ENCODE results near the gene TMEM167A.

Gene TMEM167A

DNA sequence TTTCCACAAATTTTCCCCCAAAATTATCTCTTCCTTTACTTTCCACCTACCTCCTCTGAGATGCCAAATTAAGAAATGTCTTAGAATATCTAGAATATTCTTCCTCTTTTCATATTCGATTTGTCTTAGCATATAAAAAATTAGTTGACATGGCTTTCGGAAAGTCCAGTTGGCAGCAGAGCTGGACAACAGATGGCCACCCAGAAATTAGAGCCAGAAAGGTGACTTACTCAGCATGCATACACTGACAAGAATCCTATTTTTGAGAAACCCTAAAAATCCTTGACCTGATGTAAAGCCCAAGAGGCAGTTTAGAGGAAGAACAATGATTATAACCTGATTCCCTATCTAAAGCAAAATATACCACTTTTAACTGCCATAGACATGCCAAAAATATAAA is 22.0 kb downstream of the TMEM167A start:
- no peak overlapping the region for H2BK5ac ChIP-seq (ENCODE audit: low read depth, low read length, poor library complexity, severe bottlenecking)
- H3K9ac ChIP-seq (ENCODE audit: low read length): no peak overlapping the region
- H3K79me1 ChIP-seq (replicated peaks; ENCODE audit: low read length, poor library complexity, severe bottlenecking): peaks cover 8% of the 10 kb centered on the region
- no peaks in the 10 kb centered on the region for H3K4me1 ChIP-seq (ENCODE audit: control insufficient read depth, insufficient read depth, low read depth, low read length)
- no peak overlapping the region for H2BK12ac ChIP-seq (ENCODE audit: low read length in 2 of 2)
- H4K8ac ChIP-seq (ENCODE audit: low read length): no peak overlapping the region
- H3K14ac ChIP-seq (ENCODE audit: low read length in 2 of 2): no peak overlapping the region
- peaks cover 0 to 89% of the 10 kb centered on the region in 2 experiments for H3K36me3 ChIP-seq (ENCODE audit: control insufficient read depth in 1 of 2, insufficient read depth in 2 of 2, low read depth in 1 of 2, low read length in 2 of 2)
- no peak for DNase-seq
- no peak overlapping the region for H3K4ac ChIP-seq (ENCODE audit: low read depth in 1 of 2, low read length in 2 of 2)
- H3K4me2 ChIP-seq (ENCODE audit: low read length, poor library complexity, severe bottlenecking): no peak overlapping the region
- H2AFZ ChIP-seq (ENCODE audit: low read depth, low read length): no peak overlapping the region
- 93% methylated on average over 2 of the region's 2 CpGs for WGBS
- H2BK15ac ChIP-seq (ENCODE audit: low read depth, poor library complexity, severe bottlenecking): no peak overlapping the region
- no peak overlapping the region for H2AK5ac ChIP-seq (ENCODE audit: low read length, severe bottlenecking)
- no peak overlapping the region for H4K91ac ChIP-seq (ENCODE audit: low read length)
- no peak overlapping the region for H3K18ac ChIP-seq (ENCODE audit: low read depth in 1 of 2, low read length in 2 of 2)
- no peak overlapping the region for H3K23ac ChIP-seq (ENCODE audit: low read length in 2 of 2)
- H3K9me3 ChIP-seq (ENCODE audit: control insufficient read depth, low read length): no peaks in the 10 kb centered on the region
- no peaks in the 10 kb centered on the region for H3K27me3 ChIP-seq (ENCODE audit: control insufficient read depth in 1 of 2, insufficient read depth in 1 of 2, low read length in 2 of 2)
- no peak overlapping the region for H2BK120ac ChIP-seq (ENCODE audit: low read depth, low read length)
- H3K27ac ChIP-seq (ENCODE audit: low read length, poor library complexity, severe bottlenecking): no peak overlapping the region
- no peak overlapping the region for H3K4me3 ChIP-seq (ENCODE audit: insufficient read depth in 1 of 2, low read depth in 1 of 2, low read length in 2 of 2)

DNA sequence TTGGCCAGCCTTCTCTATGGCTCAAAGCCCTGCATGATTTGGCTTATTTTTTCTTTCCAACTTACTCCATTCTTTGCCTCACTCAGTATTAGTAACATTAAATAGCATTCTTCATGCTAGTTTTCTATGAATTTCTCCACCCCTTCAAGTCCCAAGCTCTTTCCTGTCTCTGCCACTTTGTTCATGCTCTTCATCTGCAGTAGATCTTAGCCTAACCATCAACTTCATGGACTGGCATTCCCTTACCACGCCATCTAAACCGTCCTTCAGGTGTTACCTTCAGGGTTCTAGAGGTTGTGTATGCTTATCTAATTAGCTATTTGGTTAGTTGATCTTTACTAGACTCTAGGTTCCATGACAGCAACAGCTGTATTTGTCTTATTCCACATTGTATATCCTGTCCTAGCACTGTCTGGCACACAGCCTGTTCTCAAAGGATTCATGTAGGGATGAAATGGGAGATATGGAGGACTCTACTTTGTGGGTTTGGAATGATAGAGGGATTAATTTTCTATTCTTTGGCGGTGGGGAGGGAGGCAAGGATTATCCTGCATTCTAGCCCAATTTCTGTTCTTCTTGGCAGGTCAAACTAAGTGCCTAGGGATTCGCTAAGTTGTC is 26.4 kb downstream of the TMEM167A start:
- H2BK12ac ChIP-seq (ENCODE audit: low read length in 2 of 2): no peak overlapping the region
- no peak for DNase-seq
- no peak overlapping the region for H3K27ac ChIP-seq (ENCODE audit: low read length, poor library complexity, severe bottlenecking)
- no peak overlapping the region for H3K9ac ChIP-seq (ENCODE audit: low read length)
- no peaks in the 10 kb centered on the region for H3K27me3 ChIP-seq (ENCODE audit: control insufficient read depth in 1 of 2, insufficient read depth in 1 of 2, low read length in 2 of 2)
- H2AFZ ChIP-seq (ENCODE audit: low read depth, low read length): no peak overlapping the region
- no peak overlapping the region for H2BK5ac ChIP-seq (ENCODE audit: low read depth, low read length, poor library complexity, severe bottlenecking)
- no peak overlapping the region for H2BK15ac ChIP-seq (ENCODE audit: low read depth, poor library complexity, severe bottlenecking)
- H3K79me1 ChIP-seq (replicated peaks; ENCODE audit: low read length, poor library complexity, severe bottlenecking): peaks cover 8% of the 10 kb centered on the region
- H3K4ac ChIP-seq (ENCODE audit: low read depth in 1 of 2, low read length in 2 of 2): no peak overlapping the region
- no peaks in the 10 kb centered on the region for H3K9me3 ChIP-seq (ENCODE audit: control insufficient read depth, low read length)
- H3K18ac ChIP-seq (ENCODE audit: low read depth in 1 of 2, low read length in 2 of 2): no peak overlapping the region
- H3K4me2 ChIP-seq (ENCODE audit: low read length, poor library complexity, severe bottlenecking): no peak overlapping the region
- H4K91ac ChIP-seq (ENCODE audit: low read length): no peak overlapping the region
- no peaks in the 10 kb centered on the region for H3K4me1 ChIP-seq (ENCODE audit: control insufficient read depth, insufficient read depth, low read depth, low read length)
- 100% methylated on average over 3 of the region's 4 CpGs for WGBS
- no peak overlapping the region for H3K4me3 ChIP-seq (ENCODE audit: insufficient read depth in 1 of 2, low read depth in 1 of 2, low read length in 2 of 2)
- H4K8ac ChIP-seq (ENCODE audit: low read length): no peak overlapping the region
- no peak overlapping the region for H3K23ac ChIP-seq (ENCODE audit: low read length in 2 of 2)
- H3K14ac ChIP-seq (ENCODE audit: low read length in 2 of 2): no peak overlapping the region
- peaks cover 0 to 54% of the 10 kb centered on the region in 2 experiments for H3K36me3 ChIP-seq (ENCODE audit: control insufficient read depth in 1 of 2, insufficient read depth in 2 of 2, low read depth in 1 of 2, low read length in 2 of 2)
- H2BK120ac ChIP-seq (ENCODE audit: low read depth, low read length): no peak overlapping the region
- H2AK5ac ChIP-seq (ENCODE audit: low read length, severe bottlenecking): no peak overlapping the region

DNA sequence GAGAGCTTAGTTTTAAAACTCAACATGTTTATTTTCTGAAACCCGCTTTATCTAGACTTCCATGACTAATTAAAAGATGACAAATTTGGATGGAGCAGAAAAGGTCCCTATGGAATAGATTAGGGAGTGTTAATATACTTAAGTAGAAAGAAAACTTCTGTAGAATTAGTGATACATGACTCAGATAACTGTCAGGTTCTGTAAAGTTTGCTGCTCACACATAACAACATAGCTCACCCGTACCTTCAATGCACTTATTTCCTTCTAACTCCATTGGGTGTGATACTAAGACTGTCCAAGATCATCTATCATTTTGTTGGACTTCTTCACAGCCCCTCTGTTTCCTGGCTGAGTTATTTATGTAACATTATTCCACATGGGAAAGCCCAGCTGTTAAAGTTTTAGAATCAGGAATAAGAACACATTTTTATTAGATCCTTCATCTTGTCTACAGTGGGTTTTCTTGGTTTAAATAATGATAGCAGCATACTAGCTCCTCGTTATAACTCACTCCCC is 27.8 kb downstream of the TMEM167A start:
- Histone ChIP-seq H2BK15ac (ENCODE audit: low read depth, poor library complexity, severe bottlenecking) (no peak overlapping the region), H3K14ac (ENCODE audit: low read length in 2 of 2) (no peak overlapping the region), H3K23ac (ENCODE audit: low read length in 2 of 2) (no peak overlapping the region), H3K9me3 (ENCODE audit: control insufficient read depth, low read length) (no peaks in the 10 kb centered on the region), H3K18ac (ENCODE audit: low read depth in 1 of 2, low read length in 2 of 2) (no peak overlapping the region), H3K4ac (ENCODE audit: low read depth in 1 of 2, low read length in 2 of 2) (no peak overlapping the region), H2BK120ac (ENCODE audit: low read depth, low read length) (no peak overlapping the region), H3K4me1 (ENCODE audit: control insufficient read depth, insufficient read depth, low read depth, low read length) (no peaks in the 10 kb centered on the region), H4K8ac (ENCODE audit: low read length) (no peak overlapping the region), H3K36me3 (ENCODE audit: control insufficient read depth in 1 of 2, insufficient read depth in 2 of 2, low read depth in 1 of 2, low read length in 2 of 2) (peaks cover 0 to 41% of the 10 kb centered on the region in 2 experiments), H3K27ac (ENCODE audit: low read length, poor library complexity, severe bottlenecking) (no peak overlapping the region), H2AFZ (ENCODE audit: low read depth, low read length) (no peak overlapping the region), H4K91ac (ENCODE audit: low read length) (no peak overlapping the region), H2BK12ac (ENCODE audit: low read length in 2 of 2) (no peak overlapping the region), H3K27me3 (ENCODE audit: control insufficient read depth in 1 of 2, insufficient read depth in 1 of 2, low read length in 2 of 2) (no peaks in the 10 kb centered on the region), H2AK5ac (ENCODE audit: low read length, severe bottlenecking) (no peak overlapping the region), H3K4me2 (ENCODE audit: low read length, poor library complexity, severe bottlenecking) (no peak overlapping the region), H2BK5ac (ENCODE audit: low read depth, low read length, poor library complexity, severe bottlenecking) (no peak overlapping the region), H3K79me1 (replicated peaks; ENCODE audit: low read length, poor library complexity, severe bottlenecking) (peaks cover 4% of the 10 kb centered on the region), H3K9ac (ENCODE audit: low read length) (no peak overlapping the region), H3K4me3 (ENCODE audit: insufficient read depth in 1 of 2, low read depth in 1 of 2, low read length in 2 of 2) (no peak overlapping the region)
- DNase-seq: no peak
- WGBS: 100% methylated on average over 2 of the region's 3 CpGs

DNA sequence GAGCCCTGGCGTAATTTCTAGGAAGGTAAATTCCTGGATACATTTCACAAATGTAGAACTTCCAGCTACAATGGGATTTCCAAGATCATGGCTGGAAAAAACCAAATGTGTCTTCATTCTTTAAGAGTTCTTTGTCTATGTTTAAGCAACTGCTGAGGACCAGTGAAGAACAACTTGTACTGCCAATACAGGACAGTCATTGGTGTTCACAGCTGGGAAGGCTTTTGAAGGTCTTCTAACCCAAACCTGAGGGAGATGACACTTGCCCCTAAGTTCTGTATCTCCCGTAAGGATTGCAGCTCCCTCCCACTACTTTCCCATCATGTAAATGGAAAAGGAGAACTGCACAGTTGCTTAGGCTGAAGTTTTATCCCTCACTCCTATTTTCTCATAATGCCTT is 28.4 kb downstream of the TMEM167A start:
- H3K23ac ChIP-seq (ENCODE audit: low read length in 2 of 2): no peak overlapping the region
- H3K4me1 ChIP-seq (ENCODE audit: control insufficient read depth, insufficient read depth, low read depth, low read length): no peaks in the 10 kb centered on the region
- no peak overlapping the region for H2BK15ac ChIP-seq (ENCODE audit: low read depth, poor library complexity, severe bottlenecking)
- H3K18ac ChIP-seq (ENCODE audit: low read depth in 1 of 2, low read length in 2 of 2): no peak overlapping the region
- H3K36me3 ChIP-seq (ENCODE audit: control insufficient read depth in 1 of 2, insufficient read depth in 2 of 2, low read depth in 1 of 2, low read length in 2 of 2): peaks cover 0 to 34% of the 10 kb centered on the region in 2 experiments
- H4K91ac ChIP-seq (ENCODE audit: low read length): no peak overlapping the region
- no peaks in the 10 kb centered on the region for H3K27me3 ChIP-seq (ENCODE audit: control insufficient read depth in 1 of 2, insufficient read depth in 1 of 2, low read length in 2 of 2)
- 100% methylated on average over 1 of the region's 2 CpGs for WGBS
- no peak overlapping the region for H3K14ac ChIP-seq (ENCODE audit: low read length in 2 of 2)
- no peak overlapping the region for H2BK120ac ChIP-seq (ENCODE audit: low read depth, low read length)
- H2AFZ ChIP-seq (ENCODE audit: low read depth, low read length): no peak overlapping the region
- no peak overlapping the region for H3K4ac ChIP-seq (ENCODE audit: low read depth in 1 of 2, low read length in 2 of 2)
- no peaks in the 10 kb centered on the region for H3K9me3 ChIP-seq (ENCODE audit: control insufficient read depth, low read length)
- no peak overlapping the region for H3K27ac ChIP-seq (ENCODE audit: low read length, poor library complexity, severe bottlenecking)
- no peak overlapping the region for H2AK5ac ChIP-seq (ENCODE audit: low read length, severe bottlenecking)
- H2BK12ac ChIP-seq (ENCODE audit: low read length in 2 of 2): no peak overlapping the region
- H3K9ac ChIP-seq (ENCODE audit: low read length): no peak overlapping the region
- H4K8ac ChIP-seq (ENCODE audit: low read length): no peak overlapping the region
- no peak overlapping the region for H3K4me2 ChIP-seq (ENCODE audit: low read length, poor library complexity, severe bottlenecking)
- DNase-seq: no peak
- H2BK5ac ChIP-seq (ENCODE audit: low read depth, low read length, poor library complexity, severe bottlenecking): no peak overlapping the region
- no peak overlapping the region for H3K4me3 ChIP-seq (ENCODE audit: insufficient read depth in 1 of 2, low read depth in 1 of 2, low read length in 2 of 2)
- no peaks in the 10 kb centered on the region for H3K79me1 ChIP-seq (replicated peaks; ENCODE audit: low read length, poor library complexity, severe bottlenecking)

All from mesenchymal stem cell (in vitro differentiated cells and primary cell).